ENCODE data around the gene SIX5.
"Not testable (repeated sequence)": the region's sequence is repeated elsewhere in the genome, so short reads cannot be mapped to it uniquely, and the experiment has no call there.

SIX5 gene

DNA sequence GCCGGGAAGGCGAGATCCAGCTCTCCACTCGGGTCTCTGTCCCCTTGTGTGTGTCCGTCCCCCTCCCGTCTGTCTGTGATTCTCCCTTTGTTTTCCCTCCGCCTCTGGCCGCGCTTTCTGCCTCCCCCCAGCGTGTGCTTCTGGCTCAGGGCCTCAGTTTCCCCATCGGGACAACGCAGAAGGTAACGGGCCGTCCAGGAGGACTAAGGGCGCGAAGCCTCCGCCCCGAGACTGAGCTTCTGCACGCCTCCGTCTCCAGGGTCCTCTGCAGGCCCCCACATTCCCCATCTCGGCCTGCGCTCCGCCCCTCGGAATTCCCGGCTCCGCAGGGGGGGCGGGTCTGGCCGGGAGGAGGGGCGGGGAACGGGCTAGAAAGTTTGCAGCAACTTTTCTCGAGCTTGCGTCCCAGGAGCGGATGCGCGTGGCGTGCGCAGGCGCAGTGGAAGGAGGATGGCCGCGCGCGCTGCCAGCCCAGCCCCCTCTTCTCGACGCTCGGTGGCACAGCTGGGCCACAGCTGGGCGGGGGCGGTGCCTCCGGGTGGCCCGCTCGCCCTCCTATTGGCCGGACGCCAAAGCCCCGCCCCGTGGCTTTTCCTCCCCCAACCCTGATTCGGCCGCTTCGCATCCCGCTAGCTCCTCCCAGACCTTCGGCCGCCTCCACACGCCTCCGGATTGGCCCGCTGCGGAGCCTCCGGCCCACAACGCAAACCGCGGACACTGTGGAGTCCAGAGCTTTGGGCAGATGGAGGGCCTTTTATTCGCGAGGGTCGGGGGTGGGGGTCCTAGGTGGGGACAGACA, at the start of gene SIX5:
Gene SIX5 (minus strand): TSS at position 269 of the 799 bp plus-strand sequence. CDS start 408 bp downstream, outside the sequence.
- DNase-seq = no peak

DNA sequence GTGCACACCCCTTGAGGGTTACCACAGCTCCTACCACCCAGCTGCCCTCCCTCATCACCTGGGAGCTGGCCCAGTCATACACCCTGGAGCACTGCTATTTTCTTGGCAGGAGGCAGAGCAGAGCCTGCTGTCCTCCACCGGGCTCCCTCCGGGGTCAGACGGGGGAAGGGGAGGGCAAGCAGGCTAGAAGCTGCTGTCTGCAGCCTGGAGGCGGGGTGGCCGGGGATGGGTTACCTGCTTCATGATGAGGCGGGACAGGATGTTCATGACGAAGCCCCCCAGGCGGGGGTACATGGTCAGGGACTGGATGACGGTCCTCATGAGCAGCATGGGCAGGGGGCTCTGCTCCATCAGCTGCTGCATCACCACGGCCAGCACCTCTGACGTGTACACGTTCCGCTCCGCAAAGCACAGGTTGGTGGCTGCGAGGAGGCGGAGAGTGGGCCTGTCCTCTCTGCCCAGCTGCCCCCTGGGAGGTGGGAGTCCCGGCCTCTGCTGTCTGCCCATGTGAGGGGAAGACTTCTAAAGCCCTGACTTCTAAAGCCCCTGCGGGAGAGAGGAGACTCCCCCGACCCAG, 48.8 kb upstream of the SIX5 start:
- no peak for DNase-seq

DNA sequence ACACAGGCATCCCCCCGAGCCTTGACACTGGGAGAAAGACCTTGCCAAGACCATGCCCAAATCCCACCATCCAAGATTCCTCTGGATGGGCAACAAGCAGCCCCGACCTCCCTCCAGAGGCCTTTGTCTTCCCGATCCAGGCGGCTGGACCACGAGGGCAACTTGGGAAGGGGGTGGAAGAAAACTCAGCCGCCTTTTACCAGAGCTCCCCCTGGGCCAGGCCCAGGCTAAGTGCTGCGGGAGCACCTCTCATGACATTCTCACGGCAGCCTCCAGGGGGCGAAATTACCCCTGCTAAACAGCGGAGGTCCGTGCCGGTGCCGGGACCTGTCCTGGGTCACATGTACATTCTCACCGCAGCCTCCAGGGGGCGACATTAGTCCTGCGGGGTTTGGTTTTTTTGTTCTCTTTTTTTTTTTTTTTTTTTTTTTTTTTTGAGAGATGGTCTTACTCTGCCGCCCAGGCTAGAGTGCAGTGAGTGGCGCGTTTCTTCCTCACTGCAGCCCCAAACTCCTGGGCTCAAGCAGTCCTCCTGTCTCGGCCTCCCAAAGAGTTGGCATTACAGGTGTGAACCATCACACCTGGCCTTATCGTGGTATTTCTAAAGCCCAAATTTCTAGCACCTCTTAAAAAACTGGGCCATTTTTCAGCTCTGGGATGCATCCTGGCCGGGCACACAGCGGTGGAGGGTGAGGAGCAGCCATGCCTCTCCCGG, 48.1 kb upstream of the SIX5 start:
- no peak for DNase-seq

DNA sequence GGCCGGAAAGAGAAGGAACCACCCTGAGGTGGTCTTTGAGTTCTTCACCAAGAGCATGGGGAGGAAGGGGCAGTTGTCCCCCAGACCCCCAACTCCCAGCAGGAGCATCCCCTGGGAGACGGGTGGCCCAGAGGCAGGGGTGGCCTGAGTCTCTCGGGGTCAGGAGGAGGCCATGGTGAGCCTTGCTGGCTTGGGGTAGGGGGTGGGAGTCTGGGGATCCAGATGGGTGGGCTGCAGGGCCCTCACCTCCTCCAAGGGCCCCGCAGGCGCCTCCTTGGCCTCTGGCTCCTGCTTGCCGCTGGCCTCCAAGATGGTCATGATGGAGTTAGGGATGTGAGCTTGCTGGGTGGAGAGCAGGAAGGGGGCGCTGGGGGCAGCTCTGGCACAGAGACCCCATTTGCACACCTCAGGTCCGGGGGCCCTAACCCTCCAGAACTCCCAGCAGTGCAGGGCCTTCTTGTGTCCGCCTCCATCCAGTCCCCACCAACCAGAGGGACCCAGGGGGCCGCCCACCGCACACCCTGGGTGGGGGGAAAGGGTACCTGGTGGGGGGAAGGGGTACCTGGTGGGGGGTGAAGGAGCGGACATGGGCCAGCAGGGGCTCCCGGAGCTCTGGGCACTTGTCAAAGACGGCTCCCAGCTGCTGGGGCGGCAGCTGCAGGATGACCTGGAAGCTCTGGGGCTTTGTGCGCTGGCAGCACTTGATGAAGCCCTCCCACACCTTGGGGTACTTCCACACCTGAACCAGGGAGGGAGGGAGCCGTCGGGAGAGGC, 47.4 kb upstream of the SIX5 start:
- DNase-seq = no peak

DNA sequence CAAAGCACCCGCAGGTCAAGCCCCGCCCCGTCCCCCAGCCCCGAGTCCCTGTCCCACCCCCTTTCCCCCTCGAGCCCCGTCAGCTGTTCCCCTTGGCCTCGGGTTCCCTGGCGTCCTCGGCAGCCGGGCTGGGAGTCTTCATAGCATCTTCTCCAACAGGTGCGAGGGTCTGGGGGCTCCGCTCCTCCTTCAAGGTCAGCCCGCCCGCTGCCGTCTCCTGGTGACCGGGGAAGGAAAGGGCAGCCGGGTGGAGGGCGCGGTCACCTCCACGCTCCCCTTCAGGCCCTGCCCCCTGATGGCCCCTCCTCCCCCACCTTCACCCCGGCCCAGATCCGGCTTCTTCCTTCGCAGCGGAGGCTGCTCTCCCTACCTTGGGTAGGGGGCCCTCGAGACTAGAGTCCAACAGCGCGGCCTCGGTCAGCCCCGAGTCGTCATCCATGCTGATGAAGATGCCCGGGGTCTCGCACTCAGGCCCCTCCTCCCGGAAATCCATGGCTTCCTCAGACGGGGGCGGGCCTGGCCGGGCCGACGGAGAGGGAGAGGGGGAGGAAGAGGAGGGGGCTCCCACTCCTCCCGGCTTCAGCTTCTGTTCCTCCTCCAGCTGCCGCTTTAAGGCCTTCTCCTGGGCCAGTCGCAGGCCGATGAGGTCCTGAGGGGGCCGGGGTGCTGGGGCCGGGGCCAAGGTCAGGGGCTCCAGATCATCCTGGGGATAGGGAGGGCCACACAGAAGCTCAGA, 46.6 kb upstream of the SIX5 start:
- no peak for DNase-seq

DNA sequence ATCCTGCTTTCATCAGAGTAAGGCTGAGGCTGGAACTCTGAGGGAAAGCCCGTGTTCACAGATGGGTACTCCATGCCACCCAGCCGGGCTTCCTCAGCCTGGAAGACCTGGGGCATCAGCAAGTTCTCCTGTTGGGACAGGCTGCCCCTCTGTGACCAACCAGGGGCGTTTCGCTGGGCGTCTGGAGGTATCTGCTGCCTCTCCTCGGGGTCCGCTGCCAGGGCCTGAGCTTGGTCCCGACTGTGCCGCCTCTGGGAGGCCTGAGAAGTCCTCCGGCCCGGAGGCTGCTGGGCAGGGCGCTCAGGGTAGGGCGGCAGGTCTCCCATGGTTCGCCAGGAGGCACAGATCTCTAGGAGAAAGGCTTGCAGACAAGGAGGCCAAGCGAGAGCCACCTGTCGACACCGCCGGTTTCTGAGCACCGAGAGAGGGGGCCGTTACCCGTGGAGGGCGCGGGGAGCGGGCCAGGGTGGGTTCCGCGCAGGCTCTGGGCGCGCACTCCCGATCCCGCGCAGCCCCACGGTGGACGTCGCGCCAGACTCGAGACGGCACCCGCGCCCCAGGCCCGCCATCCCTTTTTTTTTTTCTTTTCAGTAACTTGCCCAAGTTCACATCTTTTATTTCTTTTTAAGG, 45.9 kb upstream of the SIX5 start, which contains the start of gene RSPH6A:
Gene RSPH6A (minus strand): TSS at position 458 of the 630 bp plus-strand sequence. CDS start 132 bp downstream, at position 326.
- DNase-seq = no peak

DNA sequence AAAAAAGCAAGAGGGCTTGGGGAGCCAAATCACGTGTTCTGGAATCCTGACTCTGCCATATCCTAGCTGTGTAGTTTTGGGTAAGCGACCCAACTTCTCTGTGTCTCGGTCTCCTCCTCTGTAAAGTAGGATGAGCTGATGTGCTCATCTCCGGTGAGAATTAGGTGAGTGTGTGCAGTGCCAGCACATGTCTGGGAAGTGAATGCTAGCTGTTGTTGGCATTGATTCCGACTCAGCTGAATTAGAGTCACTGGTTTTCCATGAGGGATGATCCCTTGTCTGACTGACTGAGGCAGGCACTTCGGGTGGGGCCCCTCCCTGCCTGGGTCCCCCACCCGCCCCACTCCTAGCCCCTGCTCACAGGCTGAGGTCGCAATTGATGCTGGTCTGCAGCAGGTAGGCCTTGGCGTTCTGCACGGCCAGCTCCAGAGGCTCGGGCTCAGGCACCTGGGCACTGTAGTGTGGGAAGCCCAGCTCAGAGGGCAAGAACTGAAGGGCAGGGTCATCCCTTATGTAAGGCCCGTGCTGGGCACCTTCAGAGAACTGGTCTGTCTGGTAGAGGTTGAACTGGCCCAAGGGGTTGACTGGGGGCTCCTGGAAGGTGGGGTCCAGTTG, 45.2 kb upstream of the SIX5 start:
- no peak for DNase-seq

DNA sequence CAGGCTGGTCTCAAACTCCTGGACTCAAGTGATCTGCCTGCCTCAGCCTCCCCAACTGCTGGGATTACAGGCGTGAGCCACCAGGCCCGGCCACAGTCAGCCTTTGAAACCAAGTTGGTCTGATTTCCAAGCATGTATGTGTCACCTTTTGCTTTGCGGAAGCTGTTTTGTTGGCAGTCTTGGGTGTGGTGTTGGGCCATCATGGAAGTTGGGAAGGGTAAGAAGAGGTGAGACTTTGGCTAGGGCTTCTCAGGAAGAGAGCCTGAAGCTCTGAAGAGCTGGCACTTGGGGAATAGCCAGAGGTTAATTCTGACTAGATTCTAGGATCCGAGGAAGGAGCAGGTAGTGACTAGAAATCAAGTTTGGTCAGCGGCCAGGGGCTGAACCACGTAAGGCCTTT, 43.2 kb upstream of the SIX5 start:
- DNase-seq = no peak

DNA sequence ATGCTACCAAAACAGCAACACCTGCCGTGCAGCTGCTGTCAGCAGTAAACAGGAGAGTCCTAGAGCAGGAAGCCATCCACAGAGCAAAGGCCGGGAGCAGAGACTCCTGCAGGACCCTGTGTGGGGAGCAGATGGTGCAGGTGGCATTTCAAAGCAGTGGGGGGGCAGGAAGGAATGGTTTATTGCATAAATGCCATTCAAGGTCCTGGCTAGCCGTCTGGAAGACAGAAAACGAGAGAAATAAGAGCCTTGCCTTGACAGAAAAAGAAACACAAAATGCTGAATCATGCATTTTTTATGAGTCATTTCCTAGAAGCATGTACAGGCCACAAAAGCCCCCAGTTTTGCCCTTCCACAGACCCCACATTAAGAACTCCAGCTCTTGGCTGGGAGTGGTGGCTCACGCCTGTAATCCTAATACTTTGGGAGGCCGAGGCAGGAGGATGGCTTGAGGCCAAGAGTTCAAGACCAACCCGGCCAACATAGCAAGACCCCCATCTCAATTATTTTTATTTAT, 40.6 kb upstream of the SIX5 start:
- DNase-seq = no peak

DNA sequence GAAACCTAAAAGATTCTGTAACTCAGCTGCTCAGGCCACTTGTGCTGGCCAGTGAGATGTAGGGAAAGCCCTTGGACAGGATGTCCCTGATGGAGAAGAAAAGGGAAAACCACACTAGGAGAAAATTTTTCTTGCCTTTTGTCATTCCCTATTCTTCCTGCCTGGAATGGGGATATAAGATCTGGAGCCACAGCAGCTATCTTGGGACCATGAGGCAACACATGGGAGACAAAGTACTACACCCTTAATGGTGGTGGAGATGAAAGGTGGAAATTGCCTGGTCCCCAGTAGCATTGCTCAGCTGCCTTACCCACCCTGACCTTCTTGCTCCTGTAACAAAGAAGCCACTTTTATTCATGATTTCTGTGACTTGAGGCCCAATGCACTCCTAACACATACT, 36.7 kb upstream of the SIX5 start:
- no peak for DNase-seq

DNA sequence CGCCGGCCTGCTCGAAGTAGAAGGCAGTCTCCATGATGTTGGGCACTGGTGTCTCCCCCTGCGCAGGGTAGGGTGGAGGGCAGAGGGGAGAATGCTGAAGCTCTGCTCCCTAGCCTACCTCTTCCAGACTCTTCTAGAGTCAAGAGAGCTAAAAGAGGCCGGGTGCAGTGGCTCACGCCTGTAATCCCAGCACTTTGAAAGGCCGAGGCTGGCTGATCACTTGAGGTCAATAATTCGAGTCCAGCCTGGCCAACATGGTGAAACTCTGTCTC, 35.8 kb upstream of the SIX5 start:
- no peak for DNase-seq

DNA sequence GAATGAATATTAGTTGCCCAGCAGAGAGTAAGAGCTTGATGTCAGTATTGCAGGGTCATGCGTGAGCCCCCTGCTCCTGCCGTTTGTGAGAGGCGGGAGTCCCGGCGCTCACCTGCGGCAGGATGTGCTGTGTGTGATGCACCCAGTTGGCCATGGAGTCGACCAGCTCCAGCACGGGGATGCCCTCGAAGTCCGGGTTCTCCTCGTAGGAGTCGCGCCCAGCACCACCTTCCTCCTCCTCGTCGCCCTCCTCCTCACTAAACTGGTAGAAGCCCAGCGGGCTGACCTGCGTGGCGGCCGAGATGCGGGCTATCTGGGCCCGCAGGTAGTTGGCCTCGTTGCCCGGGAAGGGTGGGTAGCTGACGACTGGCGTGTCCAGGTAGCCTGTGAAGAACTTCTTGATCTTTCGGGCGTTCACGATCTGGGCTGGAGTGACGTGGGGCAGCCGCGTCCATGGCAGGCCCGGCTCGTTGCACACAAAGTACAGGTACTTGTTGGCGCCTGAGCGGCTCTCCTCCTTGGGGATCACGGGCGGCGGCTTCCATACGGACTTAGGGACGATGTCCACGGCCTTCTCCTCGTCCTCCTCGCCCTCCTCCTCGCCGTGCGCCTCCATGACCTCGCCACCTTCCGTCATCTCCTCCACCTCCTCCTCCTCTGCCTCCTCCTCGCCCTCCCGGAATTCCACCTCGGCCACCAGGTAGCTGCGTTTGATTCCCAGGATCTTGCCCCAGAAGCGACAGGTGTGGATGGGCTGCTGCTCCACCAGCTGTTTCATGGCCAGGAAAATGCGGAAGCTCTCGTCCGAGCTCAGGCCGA, 35.3 kb upstream of the SIX5 start:
- no peak for DNase-seq

DNA sequence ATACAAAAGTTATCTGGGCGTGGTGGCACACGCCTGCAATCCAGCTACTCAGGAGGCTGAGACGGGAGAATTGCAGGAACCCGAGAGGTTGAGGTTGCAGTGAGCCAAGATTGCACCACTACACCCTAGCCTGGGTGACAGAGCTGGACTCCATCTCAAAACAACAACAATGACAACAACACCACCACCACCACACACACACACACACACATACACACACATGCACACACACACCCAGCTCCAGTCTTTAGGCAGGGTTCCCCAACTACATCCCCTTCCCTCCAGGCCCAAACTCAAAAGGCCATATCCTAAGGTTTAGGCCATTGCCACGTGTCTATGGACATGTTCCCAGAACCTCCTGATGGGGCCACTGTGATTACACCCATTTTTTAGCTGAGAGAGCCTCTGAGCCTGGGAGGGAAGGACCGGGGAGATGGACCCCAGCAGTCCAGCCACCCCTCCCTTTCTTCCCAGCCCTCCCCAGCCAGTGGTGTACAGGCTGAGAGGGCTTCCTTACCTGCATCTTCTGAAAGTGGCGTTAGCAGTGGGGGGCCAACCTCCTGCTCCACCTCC, 32.6 kb upstream of the SIX5 start:
- DNase-seq = no peak

DNA sequence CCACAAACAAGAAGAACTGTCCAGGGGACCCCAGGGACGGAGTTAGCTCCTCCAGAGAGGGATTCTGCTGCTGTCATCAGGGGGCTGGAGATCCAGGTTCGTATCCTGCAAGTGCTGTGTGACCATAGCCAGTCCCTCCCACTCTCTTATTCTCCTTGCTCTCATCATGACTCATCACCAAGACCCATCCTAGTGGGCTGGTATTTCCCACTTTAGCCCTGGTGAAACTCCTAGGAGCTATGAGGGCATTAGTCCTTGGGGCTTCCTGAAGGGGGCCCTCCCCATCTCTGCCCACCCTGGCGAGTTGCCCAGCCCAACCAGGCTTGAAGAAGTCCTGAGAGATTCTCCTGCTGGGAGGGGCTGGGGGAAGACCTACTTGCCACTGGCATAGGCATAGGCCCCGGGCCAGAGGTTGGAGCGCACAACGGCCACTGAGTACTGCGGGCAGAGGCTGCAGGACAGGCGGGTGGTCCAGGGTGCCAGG, 31.1 kb upstream of the SIX5 start:
- DNase-seq = no peak

DNA sequence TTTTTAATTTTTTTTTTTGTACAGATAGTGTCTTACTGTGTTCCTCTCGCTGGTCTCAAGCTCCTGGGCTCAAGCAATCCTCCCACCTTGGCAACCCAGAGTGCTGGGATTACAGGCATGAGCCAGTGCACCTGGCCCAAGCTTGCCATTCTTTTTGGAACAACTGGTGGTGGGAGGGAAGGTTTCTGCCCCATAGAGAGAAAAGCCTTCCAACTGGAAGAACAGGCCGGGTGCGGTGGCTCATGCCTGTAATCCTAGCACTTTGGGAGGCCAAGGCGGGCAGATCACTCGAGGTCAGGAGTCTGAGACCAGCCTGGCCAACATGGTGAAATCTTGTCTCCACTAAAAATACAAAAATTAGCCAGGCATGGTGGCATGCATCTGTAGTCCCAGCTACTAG, 30.5 kb upstream of the SIX5 start:
- DNase-seq = not testable (repeated sequence)

DNA sequence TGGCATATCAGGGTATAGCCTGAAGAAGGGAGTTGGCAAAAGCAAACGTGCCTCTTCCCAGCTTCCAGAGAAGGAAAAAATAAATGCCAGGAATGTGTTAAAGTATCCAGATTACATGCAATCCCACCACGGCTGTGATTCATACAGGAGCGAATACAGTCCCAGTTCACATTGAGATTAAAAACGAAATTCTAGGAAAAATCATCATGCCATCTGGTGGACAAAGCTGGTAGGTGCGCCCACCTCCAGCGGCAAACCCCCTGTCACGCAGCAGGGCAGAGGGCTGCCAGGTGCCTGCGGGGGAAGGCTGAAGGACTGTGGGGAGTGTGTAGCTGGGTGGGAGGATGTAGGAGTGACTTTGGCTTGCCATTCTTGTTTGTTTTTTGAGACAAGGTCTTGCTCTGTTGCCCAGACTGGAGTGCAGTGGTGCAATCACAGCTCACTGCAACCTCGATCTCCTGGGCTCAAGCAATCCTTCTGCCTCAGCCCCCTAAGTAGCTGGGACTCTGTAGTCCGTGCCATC, 30.0 kb upstream of the SIX5 start:
- DNase-seq = no peak

DNA sequence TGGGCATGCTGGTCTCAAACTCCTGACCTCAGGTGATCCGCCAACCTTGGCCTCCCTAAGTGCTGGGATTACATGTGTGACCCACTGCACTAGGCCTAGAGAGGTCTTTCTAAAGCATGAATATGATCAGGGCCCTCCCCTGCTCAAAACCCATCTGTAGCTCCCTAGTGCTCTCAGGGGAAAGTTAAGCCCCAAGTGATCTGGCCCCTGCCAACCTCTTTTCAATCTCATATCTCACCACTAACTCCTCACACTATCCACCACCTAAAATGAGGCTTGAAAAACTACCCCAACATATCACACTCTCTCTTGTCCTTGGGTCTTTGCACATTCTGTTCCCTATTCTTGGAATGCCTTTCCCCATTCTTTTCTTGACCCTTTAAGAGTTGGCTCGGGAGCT, 25.6 kb upstream of the SIX5 start:
- no peak for DNase-seq

DNA sequence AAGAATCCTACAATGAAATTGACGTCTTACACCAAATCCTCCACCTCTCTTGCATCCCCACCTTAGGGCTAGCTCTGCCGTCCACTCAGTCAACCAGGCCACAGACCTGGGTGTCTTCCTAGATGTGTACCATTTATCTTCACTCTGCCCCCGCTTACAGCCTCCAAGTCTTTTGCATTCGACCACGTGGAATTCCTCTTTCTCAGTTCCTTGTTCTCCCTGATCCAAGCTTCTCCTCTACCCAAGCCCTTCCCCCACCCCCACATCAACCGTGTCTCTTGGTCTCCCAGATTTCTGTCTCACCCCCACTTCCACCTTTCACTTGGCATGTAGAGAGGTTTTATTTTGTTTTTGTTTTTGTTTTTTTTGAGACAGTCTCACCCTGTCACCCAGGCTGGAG, 24.8 kb upstream of the SIX5 start:
- DNase-seq = no peak

DNA sequence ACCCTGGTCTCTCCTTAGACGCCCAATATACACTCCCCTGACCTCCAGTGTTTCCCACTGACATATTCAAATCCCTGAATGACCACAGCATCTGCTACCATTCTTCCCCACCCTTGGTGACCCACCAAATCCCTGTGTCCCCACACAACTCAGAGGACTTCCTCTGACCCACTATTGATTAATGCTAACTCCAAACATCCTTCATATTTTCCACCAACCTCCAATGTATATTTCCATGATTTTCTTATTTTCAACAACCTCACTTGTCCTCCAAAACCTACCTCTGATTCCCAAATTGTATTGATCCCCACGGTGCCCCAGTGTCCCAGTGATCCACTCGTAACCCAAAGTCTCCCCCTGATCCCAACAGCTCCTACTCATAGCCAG, 24.1 kb upstream of the SIX5 start:
- no peak for DNase-seq
